ENCODE measurements around the gene IRX6.

- TF ChIP-seq CTCF (conservative IDR thresholded peaks at IDR 0.05; ENCODE audit: low read length), result no peak
- no peak for TF ChIP-seq EZH2phosphoT487 (IDR thresholded peaks at IDR 0.05; ENCODE audit: borderline replicate concordance)
Observed at GRCh38 chr16:55333684-55334083, 9.7 kb downstream of the IRX6 start.
